Medulla oblongata (tissue), 1 donor: ENCODE measurements around the gene SQSTM1.
A peak's percentile ranks its signal among the peaks of the same experiment; 100 is the strongest.

Source experiments
- DNase-seq: peaks from one replicate; pipeline ENCODE4 v3.0.0-alpha.2; 2015; ENCODE audit errors: extremely low spot score

SQSTM1 gene

DNA sequence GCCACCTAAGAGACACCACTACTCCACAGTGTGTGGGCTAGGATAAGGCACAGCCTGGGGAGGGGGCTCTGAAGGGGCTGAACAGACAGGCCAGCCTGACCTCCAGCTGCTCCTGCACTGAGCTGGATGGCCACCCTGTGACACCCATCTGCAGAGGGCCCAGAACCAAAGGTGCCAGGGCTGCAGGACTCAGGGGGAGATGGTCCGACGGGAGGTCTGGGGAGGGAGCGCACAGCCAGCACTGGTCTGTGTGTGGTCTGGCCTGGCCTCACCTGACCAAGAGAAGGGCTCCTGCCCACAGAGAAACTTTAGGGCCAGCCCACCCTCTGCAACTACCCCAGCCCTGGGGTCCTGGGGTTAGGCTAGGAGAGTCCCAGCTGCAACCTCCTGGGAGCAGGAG, 26.1 kb upstream of the SQSTM1 start:
- no peak for DNase-seq

DNA sequence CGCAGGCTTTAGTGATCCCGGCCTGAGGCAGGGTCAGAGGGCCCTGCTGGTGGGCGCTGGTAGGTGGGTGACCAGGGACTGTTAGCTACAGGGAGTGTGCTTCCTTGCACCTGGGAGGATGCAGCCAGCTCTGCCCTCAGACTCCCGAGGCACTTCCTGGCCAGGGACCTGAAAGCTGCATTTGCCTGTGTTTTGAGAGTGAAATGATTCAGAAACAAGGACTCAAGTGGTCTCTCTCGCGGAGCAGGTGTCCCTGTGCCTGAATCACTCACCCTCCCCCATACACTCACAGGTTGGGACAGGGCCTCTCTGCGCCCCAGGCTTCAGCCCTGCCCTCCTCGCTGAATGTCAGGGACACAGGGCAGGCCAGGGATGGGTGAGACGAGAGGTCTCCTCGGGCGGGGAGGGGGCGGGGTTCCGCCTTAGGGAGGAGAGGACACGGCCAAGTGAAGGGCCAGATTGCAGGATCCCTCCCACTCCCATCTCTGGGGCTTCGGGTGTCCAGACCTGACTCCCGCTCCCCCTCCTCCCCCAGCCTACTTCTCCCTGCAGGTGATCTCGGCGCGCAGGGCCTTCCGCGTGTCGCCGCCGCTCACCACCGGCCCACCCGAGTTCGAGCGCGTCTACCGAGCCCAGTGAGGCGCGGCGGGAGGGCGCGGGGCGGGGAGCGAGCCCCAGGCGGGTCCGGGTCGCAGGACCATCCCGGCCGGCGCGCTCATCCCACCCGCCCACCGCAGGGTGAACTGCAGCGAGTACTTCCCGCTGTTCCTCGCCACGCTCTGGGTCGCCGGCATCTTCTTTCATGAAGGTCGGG, 25.4 kb upstream of the SQSTM1 start:
- no peak for DNase-seq

- DNase-seq, result peak; percentile 82
Measured at GRCh38 chr5:179795863-179796833, 24.6 kb upstream of the SQSTM1 start.

GRCh38 chr5:179796877-179797608, 23.7 kb upstream of the SQSTM1 start:
- DNase-seq, result no peak

GRCh38 chr5:179797741-179798140, 23.0 kb upstream of the SQSTM1 start:
- DNase-seq, result no peak

DNA sequence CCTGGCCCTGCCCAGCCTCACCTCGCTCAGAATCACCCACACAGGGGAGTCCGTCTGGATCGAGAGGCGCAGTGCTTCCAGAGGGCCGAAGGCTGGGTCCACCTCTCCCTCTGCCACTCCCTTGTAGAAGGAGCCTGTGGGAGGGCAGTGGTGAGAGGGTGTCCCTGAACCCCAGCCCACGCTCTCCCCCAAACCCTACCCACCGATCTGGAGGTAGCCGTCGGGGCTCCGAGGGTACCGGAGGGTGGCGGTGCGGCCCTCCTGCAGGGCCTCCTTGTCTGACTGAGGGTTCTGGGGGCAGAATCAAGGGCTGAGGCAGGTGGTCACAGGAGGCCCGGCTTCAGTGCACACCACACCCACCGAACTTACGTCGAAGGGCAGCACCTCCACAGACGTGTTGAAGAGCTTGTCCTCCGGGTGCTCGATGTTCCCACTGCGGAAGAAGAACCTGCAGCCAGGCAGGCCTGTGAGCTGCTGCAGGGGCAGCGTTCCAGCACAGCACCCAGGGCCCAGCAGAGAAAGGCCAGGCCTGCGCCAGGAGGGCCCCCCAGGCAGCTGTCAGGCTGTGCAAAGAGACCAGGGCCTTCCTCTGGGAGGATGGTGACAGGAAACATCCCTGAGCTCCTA, 22.4 kb upstream of the SQSTM1 start:
- no peak for DNase-seq

- DNase-seq, result no peak
Measured at GRCh38 chr5:179798771-179799643, 21.7 kb upstream of the SQSTM1 start.

DNA sequence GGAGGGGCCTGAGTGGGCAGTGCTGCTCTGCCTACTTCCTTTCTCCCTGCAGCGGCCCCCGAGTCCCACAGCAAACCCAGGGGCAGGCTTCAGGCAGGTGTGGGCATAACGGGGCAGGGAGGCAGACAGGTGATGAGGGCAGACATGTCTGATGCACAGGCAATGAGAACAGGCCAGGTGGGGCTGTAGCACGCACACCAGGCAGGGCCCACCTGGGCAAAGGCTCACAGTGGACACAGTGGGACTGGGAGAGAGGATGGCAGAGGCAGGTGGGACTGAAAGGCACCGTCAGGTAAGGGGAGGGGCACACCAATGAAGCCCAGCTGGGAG, 21.1 kb upstream of the SQSTM1 start:
- no peak for DNase-seq

DNA sequence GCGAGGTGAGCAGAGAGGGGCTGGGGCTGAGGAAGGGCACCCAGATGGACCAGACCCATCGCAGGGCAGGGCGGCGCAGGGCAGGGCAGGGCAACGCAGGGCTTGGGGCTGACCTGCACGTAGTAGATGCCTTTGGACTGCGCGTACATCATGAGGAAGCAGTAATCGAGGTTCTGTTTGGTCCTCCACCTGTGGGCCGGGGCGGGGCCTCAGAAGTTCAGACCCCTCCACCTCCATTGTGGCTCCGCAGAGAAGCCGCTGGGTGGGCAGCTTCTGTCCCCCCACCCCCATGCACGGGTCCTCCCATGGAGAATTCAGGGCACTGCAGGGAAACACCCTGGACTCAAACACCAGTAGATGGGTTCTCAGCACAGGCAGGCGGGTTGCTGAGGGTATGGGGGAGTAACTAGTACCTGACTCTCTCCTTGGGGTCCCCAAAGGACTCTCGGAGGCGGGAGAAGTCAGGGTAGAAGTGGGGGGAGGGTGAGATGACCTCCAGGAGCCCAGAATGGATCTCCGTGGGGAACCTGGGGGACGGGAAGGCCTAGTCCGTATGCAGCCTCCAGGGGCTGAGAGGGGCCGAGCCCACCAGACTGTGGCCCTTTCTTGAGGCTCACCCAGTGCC, 20.5 kb upstream of the SQSTM1 start:
- no peak for DNase-seq

- no peak for DNase-seq
Measured at GRCh38 chr5:179800696-179801201, 20.0 kb upstream of the SQSTM1 start.

GRCh38 chr5:179801304-179802206, 19.1 kb upstream of the SQSTM1 start:
- no peak for DNase-seq

DNA sequence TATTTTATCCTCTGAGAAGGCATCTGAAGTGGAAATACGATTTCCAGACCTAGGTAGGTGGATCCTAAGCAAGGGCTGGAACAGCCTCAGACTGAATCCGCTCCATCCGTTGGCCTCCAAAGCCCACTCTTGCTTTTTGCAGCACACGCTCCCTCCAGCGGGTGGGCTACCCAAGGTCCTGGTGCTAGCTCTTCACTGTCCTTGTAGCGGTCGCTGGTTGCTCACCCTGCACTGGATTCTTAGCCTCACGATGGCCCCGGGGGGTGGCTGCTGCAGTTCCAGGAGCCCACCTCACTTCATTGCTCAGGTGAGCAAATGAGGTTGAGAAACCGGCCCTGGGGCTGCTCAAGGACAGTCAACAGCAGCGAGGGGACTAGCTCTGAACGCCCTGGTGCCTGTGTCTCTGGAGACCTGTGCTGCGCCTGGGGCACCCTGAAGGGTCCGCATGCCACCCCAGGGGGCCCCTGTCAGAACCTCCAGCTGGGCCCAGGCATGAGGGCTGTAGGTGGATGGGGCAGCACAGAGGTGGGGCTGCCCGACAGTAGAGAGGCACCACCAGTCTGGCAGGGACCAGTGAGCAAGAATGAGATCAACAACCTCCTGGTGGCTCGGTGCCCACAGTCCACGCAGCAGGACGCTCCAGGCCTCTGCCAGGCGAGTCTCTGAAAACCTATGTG, 18.4 kb upstream of the SQSTM1 start:
- DNase-seq, result no peak

DNA sequence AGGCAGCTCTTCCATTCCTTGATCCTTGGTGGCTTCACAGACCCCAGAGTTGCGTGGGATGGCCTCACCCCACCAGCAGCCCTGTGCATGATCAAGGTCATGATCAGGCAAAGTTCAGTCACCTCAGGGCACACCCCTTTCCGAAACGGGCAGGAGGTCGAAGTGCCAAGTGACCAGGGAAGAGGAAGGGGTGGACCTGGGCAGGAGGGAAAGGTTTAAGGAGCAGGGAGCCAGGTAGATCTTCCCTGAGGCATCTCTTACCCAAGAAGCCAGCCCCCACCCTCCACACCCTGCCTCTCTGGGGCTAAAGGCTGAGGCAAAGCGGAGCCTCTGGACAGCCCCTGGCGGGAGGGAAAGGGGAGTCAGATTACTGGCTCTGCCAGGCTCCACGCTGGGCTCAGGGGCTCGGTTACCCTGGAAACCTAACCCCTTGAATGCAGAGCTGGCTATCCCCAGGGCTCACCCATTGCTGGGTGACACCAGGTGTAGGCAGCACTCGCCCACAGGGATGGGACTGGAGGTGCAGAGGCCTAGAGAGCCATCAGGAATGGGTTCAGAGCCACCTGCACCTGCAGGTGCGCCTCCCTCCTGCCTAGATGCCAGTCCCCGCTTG, 17.6 kb upstream of the SQSTM1 start:
- no peak for DNase-seq

- no peak for DNase-seq
Measured at GRCh38 chr5:179803651-179804554, 16.8 kb upstream of the SQSTM1 start.

- no peak for DNase-seq
Measured at GRCh38 chr5:179804555-179804947, 16.2 kb upstream of the SQSTM1 start.

- no peak for DNase-seq
Measured at GRCh38 chr5:179805070-179805528, 15.6 kb upstream of the SQSTM1 start.
